Measurements from ENCODE around the gene NHP2. TPM values are rescaled to one million over a fixed set of nuclear protein-coding genes. Genes with fewer than 3 reads are reported as not detected.
A peak's percentile ranks its signal among the peaks of the same experiment; 100 is the strongest.

The NHP2 gene
- total and polyA plus RNA-seq, 9 of the 15 experiments (the other 6 are each of a cell fraction or from before 2014, with no cell fraction given): 52.8 to 622 (median 144) TPM

- TF ChIP-seq, protein P1, sequence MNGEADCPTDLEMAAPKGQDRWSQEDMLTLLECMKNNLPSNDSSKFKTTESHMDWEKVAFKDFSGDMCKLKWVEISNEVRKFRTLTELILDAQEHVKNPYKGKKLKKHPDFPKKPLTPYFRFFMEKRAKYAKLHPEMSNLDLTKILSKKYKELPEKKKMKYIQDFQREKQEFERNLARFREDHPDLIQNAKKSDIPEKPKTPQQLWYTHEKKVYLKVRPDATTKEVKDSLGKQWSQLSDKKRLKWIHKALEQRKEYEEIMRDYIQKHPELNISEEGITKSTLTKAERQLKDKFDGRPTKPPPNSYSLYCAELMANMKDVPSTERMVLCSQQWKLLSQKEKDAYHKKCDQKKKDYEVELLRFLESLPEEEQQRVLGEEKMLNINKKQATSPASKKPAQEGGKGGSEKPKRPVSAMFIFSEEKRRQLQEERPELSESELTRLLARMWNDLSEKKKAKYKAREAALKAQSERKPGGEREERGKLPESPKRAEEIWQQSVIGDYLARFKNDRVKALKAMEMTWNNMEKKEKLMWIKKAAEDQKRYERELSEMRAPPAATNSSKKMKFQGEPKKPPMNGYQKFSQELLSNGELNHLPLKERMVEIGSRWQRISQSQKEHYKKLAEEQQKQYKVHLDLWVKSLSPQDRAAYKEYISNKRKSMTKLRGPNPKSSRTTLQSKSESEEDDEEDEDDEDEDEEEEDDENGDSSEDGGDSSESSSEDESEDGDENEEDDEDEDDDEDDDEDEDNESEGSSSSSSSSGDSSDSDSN (IDR thresholded peaks at IDR 0.05; ENCODE audit: borderline replicate concordance in 1 of 2, low read depth in 2 of 2, low read length in 2 of 2): 0 out of 4 replicates have a peak, but pooled peaks of 1 of the 2 experiments have one; percentile 45
- no peak for TF ChIP-seq HNRNPH1 (optimal IDR thresholded peaks at IDR 0.05; ENCODE audit: low read depth, low read length)
- no peak for TF ChIP-seq NCOA4 (IDR thresholded peaks at IDR 0.05; ENCODE audit: partially characterized antibody)
- no peak for TF ChIP-seq HDAC8 (tag; IDR thresholded peaks at IDR 0.05)
- TF ChIP-seq NR2F6 (CRISPR knock-in tag; IDR thresholded peaks at IDR 0.05): no peak
- TF ChIP-seq TSC22D4 (tag; IDR thresholded peaks at IDR 0.05): no peak
- no peak for TF ChIP-seq PHB2 (IDR thresholded peaks at IDR 0.05; ENCODE audit: low read depth)
- TF ChIP-seq CEBPZ (IDR thresholded peaks at IDR 0.05; ENCODE audit: borderline replicate concordance, low read depth, low read length): no peak
- no peak for TF ChIP-seq ZBTB2 (IDR thresholded peaks at IDR 0.05)
- no peak for TF ChIP-seq CREB1 (IDR thresholded peaks at IDR 0.05)
- TF ChIP-seq CREB1 (CRISPR knock-in tag; IDR thresholded peaks at IDR 0.05): no peak
- TF ChIP-seq ZNF3 (CRISPR knock-in tag; IDR thresholded peaks at IDR 0.05): no peak
- TF ChIP-seq NFE2 (IDR thresholded peaks at IDR 0.05; ENCODE audit: low read depth): peak; percentile 47; the same call in 1 of the 2 replicates
- no peak for TF ChIP-seq HSF4 (CRISPR knock-in tag; IDR thresholded peaks at IDR 0.05; ENCODE audit: borderline replicate concordance)
- TF ChIP-seq SMARCE1 (IDR thresholded peaks at IDR 0.05): peak; percentile 52; the same call in 1 of the 2 replicates
- TF ChIP-seq DACH1 (IDR thresholded peaks at IDR 0.05; ENCODE audit: partially characterized antibody): no peak
- TF ChIP-seq TAF9B (IDR thresholded peaks at IDR 0.05; ENCODE audit: partially characterized antibody): no peak
- TF ChIP-seq CTBP1 (IDR thresholded peaks at IDR 0.05; ENCODE audit: borderline replicate concordance): peak; percentile 71; the same call in 1 of the 2 replicates
- TF ChIP-seq POLR3G (IDR thresholded peaks at IDR 0.05; ENCODE audit: extremely low read depth, insufficient read length, insufficient replicate concordance): no peak
- TF ChIP-seq ZNF354B (CRISPR knock-in tag; IDR thresholded peaks at IDR 0.05): no peak
- no peak for TF ChIP-seq ZNF76 (CRISPR knock-in tag; IDR thresholded peaks at IDR 0.05; ENCODE audit: borderline replicate concordance)
- TF ChIP-seq ZNF583 (CRISPR knock-in tag; IDR thresholded peaks at IDR 0.05): no peak
- TF ChIP-seq JUND (IDR thresholded peaks at IDR 0.05; ENCODE audit: borderline replicate concordance, low read depth, low read length): no peak; the same call in 1 of the 2 replicates
- TF ChIP-seq JUND (tag; IDR thresholded peaks at IDR 0.05; ENCODE audit: borderline replicate concordance, low read depth, low read length): peak; percentile 16; the same call in 1 of the 3 replicates
These were observed 27.1 kb downstream of the NHP2 start (continued) for GRCh38 chr5:178126556-178126955.

All from K562 (cell line).